HepG2 (cell line): ENCODE results near the gene ATN1. TPM values are rescaled to one million over a fixed set of nuclear protein-coding genes. Genes with fewer than 3 reads are reported as not detected.
A peak's percentile ranks its signal among the peaks of the same experiment; 100 is the strongest.

Experiments used
- CREM ChIP-seq, 2 experiments: sonication (generic) in 1 of 2; formaldehyde crosslinking in 1 of 2; IDR thresholded peaks; 2 replicates each; pipeline versions ENCODE4 v1.4.0 to v1.6.1; 2016 to 2020; ENCODE audit warnings: antibody characterized with exemption in 1 of 2, mild to moderate bottlenecking in 1 of 2, missing genetic modification reagents in 1 of 2
- MED8 ChIP-seq: sonication (generic); formaldehyde crosslinking; IDR thresholded peaks from 2 replicates; pipeline ENCODE4 v1.8.1; 2023; ENCODE audit warnings: mild to moderate bottlenecking, missing genetic modification reagents; ENCODE audit not compliant: insufficient replicate concordance
- NCOA5 ChIP-seq: sonication (generic); formaldehyde crosslinking; IDR thresholded peaks from 2 replicates; pipeline ENCODE4 v1.4.0; 2020; ENCODE audit warnings: missing genetic modification reagents
- SCMH1 ChIP-seq: sonication (generic); formaldehyde crosslinking; IDR thresholded peaks from 2 replicates; pipeline ENCODE4 v1.9.0; 2021; ENCODE audit warnings: missing genetic modification reagents, mild to moderate bottlenecking, borderline replicate concordance
- ZBTB8A ChIP-seq: sonication (generic); formaldehyde crosslinking; IDR thresholded peaks from 2 replicates; pipeline ENCODE4 v1.4.0; 2020; ENCODE audit warnings: mild to moderate bottlenecking, low read depth, missing genetic modification reagents, borderline replicate concordance
- ZNF383 ChIP-seq: sonication (generic); formaldehyde crosslinking; IDR thresholded peaks from 2 replicates; pipeline ENCODE4 v1.4.0; 2020; ENCODE audit warnings: missing genetic modification reagents, mild to moderate bottlenecking, borderline replicate concordance
- ZNF431 ChIP-seq: sonication (generic); formaldehyde crosslinking; IDR thresholded peaks from 2 replicates; pipeline ENCODE4 v1.9.0; 2022; ENCODE audit warnings: missing genetic modification reagents, low read depth, mild to moderate bottlenecking, borderline replicate concordance
- ZNF510 ChIP-seq: sonication (generic); formaldehyde crosslinking; IDR thresholded peaks from 2 replicates; pipeline ENCODE4 v1.4.0; 2020; ENCODE audit warnings: low read depth, mild to moderate bottlenecking, missing genetic modification reagents
- ZNF570 ChIP-seq: sonication (generic); formaldehyde crosslinking; IDR thresholded peaks from 2 replicates; pipeline ENCODE4 v1.4.0; 2020; ENCODE audit warnings: mild to moderate bottlenecking, missing genetic modification reagents, borderline replicate concordance
- polyA plus RNA-seq, 8 experiments: library from polyadenylated mRNA; depleted of rRNA in 3 of 8; stranded (reverse) in 7 of 8; unstranded in 1 of 8; fragments of >200 nt; fragmentation: Illumina TruSeq in 4 of 8; extraction: Trizol in 4 of 8; gene quantifications; 2 replicates each; pipeline versions ENCODE4 v1.2.1 to v1.2.3, GENCODE V29; 2011 to 2016; ENCODE audit warnings: low read depth in 4 of 8, missing spikeins in 1 of 8, mixed read lengths in 1 of 8; ENCODE audit not compliant: insufficient read depth in 1 of 8
- total RNA-seq, 5 experiments: library from RNA; depleted of rRNA; stranded (reverse); fragments of >200 nt; fragmentation: Illumina TruSeq; extraction: Trizol; gene quantifications; 2 replicates each; pipeline ENCODE4 v1.2.3, GENCODE V29; 2016; ENCODE audit warnings: low read depth in 1 of 5
- TF ChIP-seq, protein P1 (sequence below): IDR thresholded peaks from 2 replicates; pipeline ENCODE4 v1.6.1; 2018; ENCODE audit warnings: missing genetic modification reagents
- TF ChIP-seq, protein P2 (sequence below): IDR thresholded peaks from 2 replicates; pipeline ENCODE4 v1.6.1; 2016; ENCODE audit warnings: low read depth, control low read depth
- TF ChIP-seq, protein P3 (sequence below): sonication (generic); formaldehyde crosslinking; IDR thresholded peaks from 2 replicates; pipeline ENCODE4 v1.5.0; 2020; ENCODE audit warnings: missing genetic modification reagents
- TF ChIP-seq, protein P4 (sequence below): sonication (generic); formaldehyde crosslinking; conservative IDR thresholded peaks from 2 replicates; pipeline ENCODE4 v1.8.1; 2023; ENCODE audit warnings: missing genetic modification reagents
- TF ChIP-seq, protein P5 (sequence below): sonication (generic); formaldehyde crosslinking; IDR thresholded peaks from 2 replicates; pipeline ENCODE4 v1.4.0; 2020; ENCODE audit warnings: missing genetic modification reagents
- TF ChIP-seq, protein P6 (sequence below): IDR thresholded peaks from 2 replicates; pipeline ENCODE4 v1.6.1; 2016; ENCODE audit warnings: mild to moderate bottlenecking, missing biosample characterization, missing genetic modification reagents
- TF ChIP-seq, protein P7 (sequence below): sonication (generic); formaldehyde crosslinking; IDR thresholded peaks from 2 replicates; pipeline ENCODE4 v1.9.0; 2021; ENCODE audit warnings: missing genetic modification reagents, borderline replicate concordance

ATN1 gene
- total and polyA plus RNA-seq, 2 of the 13 experiments (the other 11 are each of a cell fraction or from before 2014, with no cell fraction given), result 2.1 to 8.6 TPM

DNA sequence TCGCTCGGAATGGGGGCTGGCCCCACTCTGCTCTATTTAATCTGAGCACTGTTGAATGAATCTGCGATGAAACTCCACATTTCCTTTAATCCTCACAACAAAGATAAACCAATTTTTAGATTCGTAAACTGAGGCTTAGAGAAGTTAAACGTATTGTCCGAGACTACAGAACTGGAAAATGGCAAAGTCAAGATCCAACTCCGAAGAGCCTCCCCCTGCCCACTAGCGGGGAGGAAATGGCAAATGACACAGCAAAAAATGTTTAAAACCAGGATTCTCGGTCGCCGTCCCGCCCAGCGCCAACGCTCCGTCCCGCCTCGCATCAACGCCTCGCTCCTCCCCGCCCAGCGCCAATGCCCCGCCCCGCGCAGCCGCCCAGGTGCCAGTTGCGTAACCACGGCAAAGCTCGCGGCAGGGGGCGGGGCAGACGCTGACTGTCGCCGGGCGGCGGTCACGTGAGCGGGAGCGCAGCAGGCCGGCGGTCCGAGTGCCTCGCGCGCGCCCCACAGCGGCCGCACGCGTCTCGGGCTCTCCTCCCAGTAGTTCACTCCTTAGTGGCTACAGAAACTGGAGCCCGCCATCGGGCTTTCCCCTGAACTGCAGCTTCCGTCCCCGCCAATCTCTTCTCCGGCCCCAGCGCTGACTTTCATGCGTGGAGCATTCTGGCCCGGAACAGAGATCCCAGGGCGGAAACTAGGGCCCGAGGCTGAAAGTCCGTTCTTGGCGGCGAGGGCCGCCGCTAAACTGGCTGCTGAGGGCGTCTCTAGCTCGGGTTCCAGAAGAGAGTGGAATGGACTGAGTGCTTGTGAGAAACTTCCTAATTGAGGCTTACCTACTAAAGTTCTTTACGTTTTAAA, 36.7 kb upstream of the ATN1 start (continued):
- TF ChIP-seq, protein P1, sequence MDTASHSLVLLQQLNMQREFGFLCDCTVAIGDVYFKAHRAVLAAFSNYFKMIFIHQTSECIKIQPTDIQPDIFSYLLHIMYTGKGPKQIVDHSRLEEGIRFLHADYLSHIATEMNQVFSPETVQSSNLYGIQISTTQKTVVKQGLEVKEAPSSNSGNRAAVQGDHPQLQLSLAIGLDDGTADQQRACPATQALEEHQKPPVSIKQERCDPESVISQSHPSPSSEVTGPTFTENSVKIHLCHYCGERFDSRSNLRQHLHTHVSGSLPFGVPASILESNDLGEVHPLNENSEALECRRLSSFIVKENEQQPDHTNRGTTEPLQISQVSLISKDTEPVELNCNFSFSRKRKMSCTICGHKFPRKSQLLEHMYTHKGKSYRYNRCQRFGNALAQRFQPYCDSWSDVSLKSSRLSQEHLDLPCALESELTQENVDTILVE (CRISPR knock-in tag), result peak; percentile 92
- no peak for TF ChIP-seq NCOA5 (CRISPR knock-in tag)
- TF ChIP-seq, protein P2, sequence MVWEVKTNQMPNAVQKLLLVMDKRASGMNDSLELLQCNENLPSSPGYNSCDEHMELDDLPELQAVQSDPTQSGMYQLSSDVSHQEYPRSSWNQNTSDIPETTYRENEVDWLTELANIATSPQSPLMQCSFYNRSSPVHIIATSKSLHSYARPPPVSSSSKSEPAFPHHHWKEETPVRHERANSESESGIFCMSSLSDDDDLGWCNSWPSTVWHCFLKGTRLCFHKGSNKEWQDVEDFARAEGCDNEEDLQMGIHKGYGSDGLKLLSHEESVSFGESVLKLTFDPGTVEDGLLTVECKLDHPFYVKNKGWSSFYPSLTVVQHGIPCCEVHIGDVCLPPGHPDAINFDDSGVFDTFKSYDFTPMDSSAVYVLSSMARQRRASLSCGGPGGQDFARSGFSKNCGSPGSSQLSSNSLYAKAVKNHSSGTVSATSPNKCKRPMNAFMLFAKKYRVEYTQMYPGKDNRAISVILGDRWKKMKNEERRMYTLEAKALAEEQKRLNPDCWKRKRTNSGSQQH, result peak; percentile 82
- no peak for TF ChIP-seq ZNF570 (CRISPR knock-in tag)
- TF ChIP-seq, protein P3, sequence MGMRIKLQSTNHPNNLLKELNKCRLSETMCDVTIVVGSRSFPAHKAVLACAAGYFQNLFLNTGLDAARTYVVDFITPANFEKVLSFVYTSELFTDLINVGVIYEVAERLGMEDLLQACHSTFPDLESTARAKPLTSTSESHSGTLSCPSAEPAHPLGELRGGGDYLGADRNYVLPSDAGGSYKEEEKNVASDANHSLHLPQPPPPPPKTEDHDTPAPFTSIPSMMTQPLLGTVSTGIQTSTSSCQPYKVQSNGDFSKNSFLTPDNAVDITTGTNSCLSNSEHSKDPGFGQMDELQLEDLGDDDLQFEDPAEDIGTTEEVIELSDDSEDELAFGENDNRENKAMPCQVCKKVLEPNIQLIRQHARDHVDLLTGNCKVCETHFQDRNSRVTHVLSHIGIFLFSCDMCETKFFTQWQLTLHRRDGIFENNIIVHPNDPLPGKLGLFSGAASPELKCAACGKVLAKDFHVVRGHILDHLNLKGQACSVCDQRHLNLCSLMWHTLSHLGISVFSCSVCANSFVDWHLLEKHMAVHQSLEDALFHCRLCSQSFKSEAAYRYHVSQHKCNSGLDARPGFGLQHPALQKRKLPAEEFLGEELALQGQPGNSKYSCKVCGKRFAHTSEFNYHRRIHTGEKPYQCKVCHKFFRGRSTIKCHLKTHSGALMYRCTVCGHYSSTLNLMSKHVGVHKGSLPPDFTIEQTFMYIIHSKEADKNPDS (CRISPR knock-in tag), result peak; percentile 41; the same call in 1 of the 2 replicates
- TF ChIP-seq, protein P4, sequence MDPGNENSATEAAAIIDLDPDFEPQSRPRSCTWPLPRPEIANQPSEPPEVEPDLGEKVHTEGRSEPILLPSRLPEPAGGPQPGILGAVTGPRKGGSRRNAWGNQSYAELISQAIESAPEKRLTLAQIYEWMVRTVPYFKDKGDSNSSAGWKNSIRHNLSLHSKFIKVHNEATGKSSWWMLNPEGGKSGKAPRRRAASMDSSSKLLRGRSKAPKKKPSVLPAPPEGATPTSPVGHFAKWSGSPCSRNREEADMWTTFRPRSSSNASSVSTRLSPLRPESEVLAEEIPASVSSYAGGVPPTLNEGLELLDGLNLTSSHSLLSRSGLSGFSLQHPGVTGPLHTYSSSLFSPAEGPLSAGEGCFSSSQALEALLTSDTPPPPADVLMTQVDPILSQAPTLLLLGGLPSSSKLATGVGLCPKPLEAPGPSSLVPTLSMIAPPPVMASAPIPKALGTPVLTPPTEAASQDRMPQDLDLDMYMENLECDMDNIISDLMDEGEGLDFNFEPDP (CRISPR knock-in tag), result no peak
- TF ChIP-seq ZNF431 (CRISPR knock-in tag), result peak; percentile 27; the same call in 1 of the 2 replicates
- TF ChIP-seq ZNF383 (CRISPR knock-in tag), result no peak
- TF ChIP-seq MED8 (CRISPR knock-in tag), result peak; percentile 74
- TF ChIP-seq CREM (IDR thresholded peaks at IDR 0.05), result no peak
- TF ChIP-seq CREM (CRISPR knock-in tag; IDR thresholded peaks at IDR 0.05), result no peak
- TF ChIP-seq, protein P5, sequence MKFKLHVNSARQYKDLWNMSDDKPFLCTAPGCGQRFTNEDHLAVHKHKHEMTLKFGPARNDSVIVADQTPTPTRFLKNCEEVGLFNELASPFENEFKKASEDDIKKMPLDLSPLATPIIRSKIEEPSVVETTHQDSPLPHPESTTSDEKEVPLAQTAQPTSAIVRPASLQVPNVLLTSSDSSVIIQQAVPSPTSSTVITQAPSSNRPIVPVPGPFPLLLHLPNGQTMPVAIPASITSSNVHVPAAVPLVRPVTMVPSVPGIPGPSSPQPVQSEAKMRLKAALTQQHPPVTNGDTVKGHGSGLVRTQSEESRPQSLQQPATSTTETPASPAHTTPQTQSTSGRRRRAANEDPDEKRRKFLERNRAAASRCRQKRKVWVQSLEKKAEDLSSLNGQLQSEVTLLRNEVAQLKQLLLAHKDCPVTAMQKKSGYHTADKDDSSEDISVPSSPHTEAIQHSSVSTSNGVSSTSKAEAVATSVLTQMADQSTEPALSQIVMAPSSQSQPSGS (CRISPR knock-in tag), result peak; percentile 57; the same call in 1 of the 2 replicates
- TF ChIP-seq SCMH1 (CRISPR knock-in tag), result no peak
- TF ChIP-seq, protein P6, sequence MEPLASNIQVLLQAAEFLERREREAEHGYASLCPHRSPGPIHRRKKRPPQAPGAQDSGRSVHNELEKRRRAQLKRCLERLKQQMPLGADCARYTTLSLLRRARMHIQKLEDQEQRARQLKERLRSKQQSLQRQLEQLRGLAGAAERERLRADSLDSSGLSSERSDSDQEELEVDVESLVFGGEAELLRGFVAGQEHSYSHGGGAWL, result peak; percentile 73; the same call in 1 of the 2 replicates
- no peak for TF ChIP-seq ZBTB8A (CRISPR knock-in tag)
- no peak for TF ChIP-seq ZNF510
- TF ChIP-seq, protein P7, sequence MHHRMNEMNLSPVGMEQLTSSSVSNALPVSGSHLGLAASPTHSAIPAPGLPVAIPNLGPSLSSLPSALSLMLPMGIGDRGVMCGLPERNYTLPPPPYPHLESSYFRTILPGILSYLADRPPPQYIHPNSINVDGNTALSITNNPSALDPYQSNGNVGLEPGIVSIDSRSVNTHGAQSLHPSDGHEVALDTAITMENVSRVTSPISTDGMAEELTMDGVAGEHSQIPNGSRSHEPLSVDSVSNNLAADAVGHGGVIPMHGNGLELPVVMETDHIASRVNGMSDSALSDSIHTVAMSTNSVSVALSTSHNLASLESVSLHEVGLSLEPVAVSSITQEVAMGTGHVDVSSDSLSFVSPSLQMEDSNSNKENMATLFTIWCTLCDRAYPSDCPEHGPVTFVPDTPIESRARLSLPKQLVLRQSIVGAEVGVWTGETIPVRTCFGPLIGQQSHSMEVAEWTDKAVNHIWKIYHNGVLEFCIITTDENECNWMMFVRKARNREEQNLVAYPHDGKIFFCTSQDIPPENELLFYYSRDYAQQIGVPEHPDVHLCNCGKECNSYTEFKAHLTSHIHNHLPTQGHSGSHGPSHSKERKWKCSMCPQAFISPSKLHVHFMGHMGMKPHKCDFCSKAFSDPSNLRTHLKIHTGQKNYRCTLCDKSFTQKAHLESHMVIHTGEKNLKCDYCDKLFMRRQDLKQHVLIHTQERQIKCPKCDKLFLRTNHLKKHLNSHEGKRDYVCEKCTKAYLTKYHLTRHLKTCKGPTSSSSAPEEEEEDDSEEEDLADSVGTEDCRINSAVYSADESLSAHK (CRISPR knock-in tag), result no peak
